RPMI8226 (cell line): ENCODE results near the gene SLC16A9.
"Not testable (repeated sequence)": the region's sequence is repeated elsewhere in the genome, so short reads cannot be mapped to it uniquely, and the experiment has no call there.

ENCODE experiments used
- DNase-seq: peaks from one replicate; pipeline ENCODE4 v3.0.0-alpha.2; 2015

SLC16A9 gene

DNA sequence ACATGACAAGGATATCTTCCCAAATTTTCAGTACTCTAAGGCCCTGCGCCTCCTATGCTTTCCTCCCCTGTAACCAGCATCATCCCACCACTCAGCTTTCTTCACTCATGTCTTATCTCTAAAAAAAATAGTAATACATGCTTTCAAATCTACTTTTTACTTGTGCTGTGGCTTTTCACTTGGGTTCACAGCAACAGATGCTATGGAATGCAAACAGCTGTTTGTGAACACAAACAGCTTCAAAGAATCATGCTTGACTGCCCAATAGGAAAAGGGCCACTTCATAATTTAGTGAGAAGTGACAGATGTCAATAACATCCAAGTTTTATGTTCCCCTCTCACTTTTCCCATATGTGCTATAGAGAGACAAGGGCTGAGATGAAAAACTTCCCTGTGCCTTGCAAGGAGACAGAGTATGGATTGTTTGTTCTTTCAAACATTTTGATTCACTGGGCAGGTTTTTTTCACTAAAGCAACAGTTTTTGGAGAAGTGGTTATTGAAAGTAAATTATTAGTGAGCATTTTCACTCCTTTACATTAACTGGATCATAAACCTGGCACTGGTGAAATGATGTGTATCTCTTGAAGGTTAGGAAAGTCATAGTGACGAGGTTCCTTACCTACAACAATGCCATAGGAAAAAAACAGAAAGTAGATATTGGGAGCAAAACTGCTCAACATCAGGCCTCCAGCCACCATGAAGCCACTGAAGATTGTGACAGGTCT lies 37.3 kb downstream of the SLC16A9 start:
- no peak for DNase-seq

DNA sequence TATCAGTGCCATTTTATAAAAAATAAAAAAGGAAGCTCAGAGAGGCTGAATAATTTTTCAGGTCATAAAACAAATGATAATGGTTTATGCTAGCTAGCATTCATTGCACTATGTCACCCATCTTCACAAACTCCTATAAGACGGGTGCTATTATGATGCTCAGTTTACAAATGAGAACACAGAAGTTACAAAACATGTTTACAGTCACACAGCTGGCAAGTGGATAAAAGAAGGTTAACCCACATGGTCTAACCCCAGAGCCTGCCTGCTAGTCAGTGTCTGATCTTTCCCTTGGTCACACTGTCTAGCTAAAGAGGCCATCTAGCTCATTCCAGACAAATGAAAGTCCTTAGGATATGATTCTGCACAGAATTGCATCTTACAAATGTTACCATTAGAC lies 39.4 kb downstream of the SLC16A9 start:
- DNase-seq = no peak

DNA sequence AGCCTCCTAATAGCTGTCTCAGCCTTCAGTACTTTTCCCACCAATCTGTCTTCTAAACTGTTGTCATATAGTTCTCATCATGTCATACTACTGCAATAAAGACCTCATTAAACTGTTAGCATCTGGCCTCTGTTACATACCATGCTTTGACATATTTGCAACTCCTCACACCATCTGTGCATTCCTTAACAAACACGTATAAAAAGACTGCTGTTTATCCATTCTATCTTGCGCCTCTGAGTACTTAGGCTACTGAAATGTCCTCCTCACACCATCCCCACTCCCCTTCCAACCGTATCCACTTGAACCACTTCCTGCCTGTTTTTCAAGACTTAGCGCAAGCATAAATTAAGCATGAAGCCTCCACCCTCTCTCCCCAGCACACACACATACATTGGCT lies 41.6 kb downstream of the SLC16A9 start:
- no peak for DNase-seq

DNA sequence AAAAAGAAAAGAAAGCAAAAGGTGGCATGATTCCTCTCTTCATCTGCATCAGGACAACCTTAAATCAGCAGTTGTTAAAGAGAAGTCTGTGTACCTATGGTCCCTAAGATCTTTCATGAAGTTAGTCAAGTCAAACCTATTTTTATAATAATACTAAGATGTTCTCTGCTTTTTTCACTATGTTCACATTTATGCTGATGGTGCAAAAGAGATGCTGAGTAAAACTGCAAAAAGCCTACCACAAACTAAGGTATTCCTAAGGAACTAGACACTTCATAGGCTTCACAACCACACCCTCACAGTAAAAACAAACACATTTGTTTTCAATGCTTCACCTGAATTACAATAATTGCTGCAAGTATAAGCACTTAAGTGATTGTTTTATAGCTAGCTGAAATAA lies 43.3 kb downstream of the SLC16A9 start:
- DNase-seq = no peak

DNA sequence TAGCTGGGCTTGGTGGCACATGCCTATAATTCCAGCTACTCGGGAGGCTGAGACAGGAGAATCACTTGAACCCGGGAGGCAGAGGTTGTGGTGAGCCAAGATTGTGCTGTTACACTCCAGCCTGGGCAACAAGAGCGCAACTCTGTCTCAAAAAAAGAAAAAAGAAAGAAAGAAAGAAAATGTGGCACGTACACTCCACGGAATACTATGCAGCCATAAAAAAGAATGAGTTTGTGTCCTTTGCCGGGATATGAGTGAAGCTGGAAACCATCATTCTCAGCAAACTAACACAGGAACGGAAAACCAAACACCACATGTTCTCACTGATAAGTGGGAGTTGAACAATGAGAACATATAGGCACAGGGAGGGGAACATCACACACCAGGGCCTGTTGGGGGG lies 46.4 kb downstream of the SLC16A9 start:
- not testable (repeated sequence) for DNase-seq

DNA sequence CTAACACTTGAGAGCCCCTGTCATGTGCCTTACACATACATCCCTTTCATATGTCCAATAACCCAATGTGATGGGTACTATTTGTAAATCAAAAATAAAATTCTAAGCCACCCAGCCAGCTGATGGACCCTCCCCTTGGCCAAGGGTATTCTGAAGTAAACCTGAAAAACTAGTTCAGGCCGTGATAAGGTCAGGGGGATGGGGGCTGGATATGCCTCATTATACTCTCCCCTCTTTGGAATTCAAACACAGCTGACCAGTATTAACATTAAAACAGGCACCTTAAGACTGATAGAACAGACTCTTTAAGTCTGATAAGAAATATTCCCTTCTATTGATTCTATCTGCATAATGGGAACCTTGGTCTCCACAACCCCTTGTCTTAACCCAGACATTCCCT lies 51.9 kb downstream of the SLC16A9 start:
- DNase-seq = no peak

DNA sequence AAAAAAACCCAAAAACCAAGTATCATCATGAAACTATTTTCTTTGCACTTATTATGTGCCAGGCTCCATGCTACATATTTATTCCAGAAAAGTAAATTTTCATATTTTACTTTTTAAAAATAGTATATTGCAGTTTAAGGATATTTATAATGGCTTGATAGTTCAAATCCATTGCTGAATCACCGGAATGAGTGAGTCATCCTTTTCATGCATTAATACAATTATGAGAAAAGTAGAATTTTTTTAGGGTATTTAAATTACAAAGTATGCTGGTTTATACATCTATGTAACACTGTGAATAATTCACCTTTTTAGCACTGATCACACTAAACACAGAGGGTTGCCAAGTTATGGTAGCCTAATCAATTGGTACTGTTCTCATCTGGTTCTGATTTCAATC lies 54.3 kb downstream of the SLC16A9 start:
- no peak for DNase-seq

DNA sequence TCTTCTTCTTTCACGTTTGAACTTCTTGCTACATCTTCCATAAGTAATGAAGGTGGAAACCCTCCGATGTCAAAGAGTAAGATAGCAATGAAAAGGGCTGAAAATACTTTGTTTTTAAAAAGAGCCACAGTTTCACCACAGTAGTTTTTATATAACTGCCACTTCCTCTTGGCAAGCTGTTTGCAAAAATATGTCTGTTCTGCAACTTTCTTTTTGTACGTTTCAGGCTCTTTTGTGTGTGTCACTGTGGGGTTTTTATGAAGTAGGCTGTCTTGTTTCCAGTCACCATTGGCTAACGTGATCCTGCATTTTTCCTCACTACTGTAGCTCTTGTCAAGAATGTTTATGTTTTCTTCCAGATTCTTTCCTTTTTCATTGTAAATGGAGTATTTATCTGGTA lies 55.6 kb downstream of the SLC16A9 start:
- DNase-seq = peak; percentile 46

DNA sequence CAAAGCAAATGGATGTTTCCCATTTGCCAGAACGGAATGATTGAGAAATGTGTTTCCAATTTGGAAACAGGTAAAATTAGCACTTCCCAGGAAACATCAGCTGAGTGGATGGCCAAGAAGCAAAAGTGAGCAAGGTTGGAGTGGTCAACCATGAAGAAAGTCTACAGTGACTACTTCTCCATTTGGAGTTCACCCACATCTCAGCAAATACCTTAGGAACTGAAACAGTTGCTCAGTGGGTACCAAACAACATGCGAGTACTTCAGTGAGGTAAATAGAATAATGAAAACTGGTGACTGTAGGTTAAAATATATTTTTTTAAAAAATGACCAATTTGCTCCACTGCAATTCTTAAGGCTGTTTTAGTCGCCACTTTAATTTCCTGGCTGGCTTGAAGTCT lies 57.7 kb downstream of the SLC16A9 start:
- no peak for DNase-seq

DNA sequence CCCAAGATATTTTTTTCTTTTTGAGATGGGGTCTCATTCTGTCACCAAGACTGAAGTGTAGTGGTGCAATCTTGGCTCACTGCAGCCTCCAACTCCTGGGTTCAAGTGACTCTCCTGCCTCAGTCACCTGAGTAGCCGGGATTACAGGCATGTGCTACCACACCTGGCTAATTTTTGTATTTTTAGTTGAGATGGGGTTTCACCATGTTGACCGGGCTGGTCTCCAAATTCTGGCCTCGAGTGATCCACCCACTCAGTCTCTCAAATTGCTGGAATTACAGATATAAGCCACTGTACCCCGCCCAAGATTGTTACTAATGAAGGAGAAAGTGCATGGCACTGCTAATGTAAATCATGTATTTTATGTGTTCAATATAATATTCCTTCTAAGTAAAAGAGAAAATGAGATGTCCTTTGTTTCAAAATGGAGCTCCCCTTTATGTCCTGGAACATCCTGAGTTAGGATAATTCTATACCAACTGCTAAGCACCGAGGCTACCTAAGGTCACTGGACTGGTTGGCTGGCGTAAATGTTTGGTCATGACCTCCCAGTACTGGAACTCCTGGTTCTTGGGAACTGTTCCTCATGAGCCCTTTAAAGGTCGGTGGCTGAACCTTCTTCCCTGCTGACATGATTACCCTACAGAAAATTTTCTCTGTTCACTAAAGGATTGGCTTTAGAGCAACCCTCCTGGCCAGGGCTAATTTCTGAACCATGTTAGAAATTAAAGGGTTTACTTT lies 59.9 kb downstream of the SLC16A9 start:
- no peak for DNase-seq

DNA sequence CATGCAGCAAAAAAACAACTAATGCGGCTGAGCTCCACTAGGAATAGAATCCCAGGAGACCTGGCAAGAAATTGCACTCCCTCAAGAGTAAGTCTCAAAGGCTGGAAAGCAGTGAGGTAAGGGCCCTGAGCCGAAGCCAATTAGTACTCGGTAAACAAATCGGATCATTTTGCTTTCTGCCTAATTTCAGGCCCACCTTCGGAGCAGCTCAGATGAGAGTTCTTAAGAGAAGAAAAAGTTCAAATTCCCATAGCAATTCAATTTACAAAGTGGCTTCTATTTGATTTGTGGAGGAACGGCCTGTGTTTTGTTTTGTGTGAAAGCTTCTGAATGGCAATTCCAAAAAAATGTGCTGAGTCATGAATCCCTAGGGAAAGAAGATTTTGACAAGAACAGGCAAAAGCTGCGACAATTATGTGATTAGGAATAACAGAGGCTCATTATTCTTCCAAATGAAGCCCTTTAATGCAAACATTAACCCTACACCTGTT lies 60.9 kb downstream of the SLC16A9 start:
- DNase-seq = no peak

DNA sequence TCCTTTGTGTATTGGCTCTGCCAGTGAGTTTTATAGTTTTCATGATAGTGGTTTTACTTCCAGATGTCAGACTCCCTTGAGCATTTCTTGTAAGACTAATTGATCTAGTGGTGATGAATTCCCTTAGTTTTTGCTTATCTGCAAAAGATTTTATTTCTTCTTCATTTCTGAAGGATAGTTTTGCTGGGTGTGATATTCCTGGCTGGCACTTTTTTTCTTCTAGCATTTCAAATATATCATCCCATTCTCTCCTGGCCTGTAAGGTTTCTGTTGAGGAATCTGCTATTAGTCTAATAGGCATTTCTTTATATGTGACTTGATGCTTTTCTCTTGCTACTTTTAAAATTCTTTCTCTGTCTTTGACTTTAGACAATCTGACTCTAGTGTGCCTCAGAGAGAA lies 64.8 kb downstream of the SLC16A9 start:
- DNase-seq = no peak

DNA sequence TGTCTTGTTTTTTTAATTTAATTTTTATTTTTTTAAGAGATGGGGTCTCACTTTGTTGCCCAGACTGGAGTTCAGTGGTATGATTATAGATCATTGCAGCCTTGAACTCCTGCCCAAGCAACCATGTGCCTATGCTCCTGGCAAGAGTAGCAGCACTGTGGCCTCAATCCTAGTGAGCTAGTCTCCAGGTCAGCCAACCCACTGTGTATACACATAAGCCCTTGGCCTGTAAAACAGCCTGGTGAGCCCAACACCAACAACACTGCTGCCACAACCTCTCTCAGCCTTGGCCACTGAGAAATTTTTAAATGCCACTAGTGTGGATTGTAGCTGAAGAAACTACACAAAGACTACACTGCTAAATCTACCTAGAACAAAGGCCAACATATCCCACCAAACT lies 68.0 kb downstream of the SLC16A9 start:
- not testable (repeated sequence) for DNase-seq

DNA sequence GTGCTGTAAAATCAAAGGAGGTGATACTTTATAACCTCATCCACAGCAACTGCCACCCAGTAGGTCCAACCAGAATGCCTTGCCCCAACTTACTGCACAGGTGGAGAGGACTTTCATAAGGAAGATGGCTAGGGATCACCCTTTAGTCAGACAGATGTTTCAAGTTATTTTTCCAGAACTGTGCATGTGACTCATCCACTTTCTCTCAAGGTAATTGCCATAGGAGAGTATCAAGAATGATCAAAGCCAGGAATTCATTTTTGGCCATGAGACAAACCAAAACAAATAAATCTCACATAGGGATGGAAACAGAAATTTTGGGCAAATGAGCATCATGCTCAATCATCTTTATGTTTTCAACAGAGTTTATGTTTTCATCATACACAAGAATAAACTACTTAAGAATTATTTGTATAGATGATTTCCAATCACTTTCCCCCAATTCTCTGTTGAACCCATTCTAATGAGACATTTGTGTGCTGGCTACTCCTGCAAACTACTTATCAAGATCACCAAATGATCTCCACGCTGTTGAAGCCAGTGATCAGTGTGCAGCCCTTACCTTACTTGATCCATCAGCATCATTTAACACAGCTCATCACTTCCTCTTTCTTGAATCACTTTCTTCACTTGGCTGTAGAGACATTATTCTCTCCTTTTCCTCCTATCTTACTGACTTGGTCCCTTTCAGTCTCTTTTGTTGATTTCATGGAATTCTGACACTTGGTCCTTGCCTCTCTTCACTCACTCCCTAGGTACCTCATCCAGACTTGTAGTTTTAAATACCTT lies 74.0 kb downstream of the SLC16A9 start:
- no peak for DNase-seq

DNA sequence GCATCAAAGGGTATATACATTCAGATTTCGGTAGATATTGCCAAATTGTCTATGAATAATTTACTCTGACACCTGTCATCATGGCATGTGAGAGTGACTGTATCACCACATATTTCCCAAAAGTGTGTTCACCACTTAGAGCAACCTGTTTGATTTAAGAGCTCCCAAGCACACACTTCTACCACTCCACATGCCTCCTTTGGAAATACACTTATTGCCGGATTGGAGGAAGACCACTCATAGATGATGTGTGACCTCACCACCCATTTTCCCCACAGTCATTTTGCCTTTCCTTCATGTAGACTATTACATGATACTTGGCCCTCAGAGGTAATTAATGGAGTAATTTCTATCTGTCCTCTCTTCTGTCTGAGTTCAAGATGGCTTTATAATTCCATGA lies 75.5 kb downstream of the SLC16A9 start:
- DNase-seq = no peak

DNA sequence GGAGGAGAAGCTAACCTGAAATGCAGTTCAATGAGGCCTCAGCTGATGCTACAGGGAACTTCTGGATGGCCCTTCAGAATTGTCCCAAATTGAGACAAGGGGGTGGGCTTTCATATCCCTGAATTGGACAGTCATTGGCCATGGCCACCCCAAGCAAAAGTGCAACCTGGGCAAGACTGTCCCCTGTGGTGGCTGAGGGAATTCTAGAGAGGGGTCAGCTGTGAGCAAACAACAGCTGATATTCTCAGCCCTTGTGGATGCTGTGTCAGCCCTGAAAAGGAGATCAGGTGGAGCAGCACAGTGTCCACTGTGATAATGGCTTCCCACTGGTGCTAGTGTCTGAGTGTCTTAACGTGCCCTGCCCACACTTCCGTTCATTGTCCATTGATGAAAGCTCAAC lies 76.6 kb downstream of the SLC16A9 start:
- DNase-seq = no peak

DNA sequence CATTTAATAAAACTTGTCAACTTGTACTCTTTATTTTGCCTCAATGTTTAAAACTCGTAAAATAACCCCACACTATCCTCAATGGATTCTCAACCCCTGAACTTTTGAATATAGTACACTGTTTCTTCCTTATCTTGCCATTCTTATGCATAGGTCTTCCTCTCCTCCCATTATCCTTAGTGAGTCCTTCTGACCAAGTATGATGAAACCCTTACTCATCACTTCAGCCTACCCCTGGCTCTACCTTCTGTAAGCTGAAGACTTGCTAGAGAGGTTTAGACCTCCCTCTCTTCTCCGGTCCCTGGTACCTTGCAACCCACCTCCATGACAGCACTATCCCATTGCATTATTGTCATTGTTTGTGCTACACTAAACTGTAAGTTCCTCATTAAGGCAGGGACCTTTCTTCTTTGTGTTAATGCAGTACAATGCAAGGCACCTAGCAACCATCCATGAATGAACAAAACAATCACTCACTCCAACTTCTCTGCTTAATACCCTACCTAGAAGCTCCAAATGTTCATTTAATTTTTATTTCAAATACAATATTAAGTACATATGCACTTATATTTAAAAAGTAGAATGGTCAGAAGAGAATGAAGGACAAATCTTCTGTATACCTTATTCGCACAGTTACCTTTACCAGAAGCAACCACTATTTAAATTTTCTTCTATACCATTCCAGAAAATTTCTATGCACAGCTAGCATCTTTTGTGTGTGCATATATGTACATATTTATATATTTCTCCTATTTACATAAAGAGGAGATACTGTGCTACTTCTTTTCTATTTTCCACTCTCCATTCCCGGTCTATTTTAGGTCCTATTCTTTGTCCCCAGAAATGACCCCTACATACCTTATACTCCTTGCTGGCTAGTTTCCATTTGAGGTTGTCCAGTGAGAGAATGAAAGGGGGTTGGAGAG lies 77.5 kb downstream of the SLC16A9 start:
- no peak for DNase-seq

DNA sequence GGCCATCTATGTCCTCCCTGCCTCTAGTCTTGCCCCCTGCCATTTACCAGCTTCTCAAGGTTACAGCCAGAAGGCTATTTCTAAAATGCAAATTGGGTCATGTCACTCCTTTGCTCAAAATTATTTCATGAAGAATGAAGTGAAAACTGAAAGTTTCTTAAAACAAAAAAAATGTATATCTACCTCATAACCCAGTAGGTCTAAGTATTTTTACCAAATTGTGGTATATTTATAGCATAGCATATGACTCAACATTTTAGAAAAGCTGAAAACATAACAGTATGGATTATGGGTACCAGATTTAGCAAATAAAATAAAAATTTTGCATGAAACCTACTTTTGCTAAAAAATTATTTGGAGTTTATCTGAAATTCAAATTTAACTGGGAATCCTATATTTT lies 78.4 kb downstream of the SLC16A9 start:
- no peak for DNase-seq

DNA sequence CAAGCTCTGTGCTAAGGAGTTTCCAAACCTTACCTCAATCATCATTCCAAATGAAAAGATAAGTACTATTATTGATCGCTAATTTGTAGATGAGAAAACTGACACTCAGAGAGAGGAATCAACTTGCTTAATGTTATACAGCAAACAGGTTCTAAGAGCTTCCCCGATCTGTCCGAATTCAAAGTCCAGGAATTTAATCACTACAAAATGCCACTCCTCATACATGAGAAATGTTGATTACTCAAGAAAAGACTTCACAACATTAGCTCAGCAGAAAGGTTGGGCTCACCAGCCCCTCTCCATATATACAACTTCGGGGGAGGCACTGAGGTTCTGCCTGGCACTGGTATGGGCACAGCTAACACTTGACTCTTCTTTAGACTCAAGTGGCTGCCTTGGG lies 80.7 kb downstream of the SLC16A9 start:
- no peak for DNase-seq

DNA sequence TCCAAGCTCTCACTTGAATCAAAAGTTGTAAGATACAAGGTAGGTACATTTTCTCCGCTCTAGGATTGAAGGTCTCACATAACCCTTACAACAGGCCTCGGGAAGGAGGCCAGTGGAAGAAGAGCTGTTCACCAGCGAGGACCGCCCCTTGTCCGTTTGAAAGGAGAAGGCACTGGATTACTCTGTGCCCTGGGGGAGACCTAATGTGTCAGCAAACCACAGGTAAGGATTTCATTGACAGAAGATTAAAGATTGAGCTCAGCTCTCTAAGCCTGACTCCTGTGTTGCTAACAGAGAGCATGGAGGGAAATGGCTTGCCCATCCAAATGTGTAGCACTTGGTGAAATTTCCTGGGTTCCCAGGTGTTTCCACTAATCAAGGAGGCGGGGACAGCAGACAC lies 81.2 kb downstream of the SLC16A9 start:
- no peak for DNase-seq

DNA sequence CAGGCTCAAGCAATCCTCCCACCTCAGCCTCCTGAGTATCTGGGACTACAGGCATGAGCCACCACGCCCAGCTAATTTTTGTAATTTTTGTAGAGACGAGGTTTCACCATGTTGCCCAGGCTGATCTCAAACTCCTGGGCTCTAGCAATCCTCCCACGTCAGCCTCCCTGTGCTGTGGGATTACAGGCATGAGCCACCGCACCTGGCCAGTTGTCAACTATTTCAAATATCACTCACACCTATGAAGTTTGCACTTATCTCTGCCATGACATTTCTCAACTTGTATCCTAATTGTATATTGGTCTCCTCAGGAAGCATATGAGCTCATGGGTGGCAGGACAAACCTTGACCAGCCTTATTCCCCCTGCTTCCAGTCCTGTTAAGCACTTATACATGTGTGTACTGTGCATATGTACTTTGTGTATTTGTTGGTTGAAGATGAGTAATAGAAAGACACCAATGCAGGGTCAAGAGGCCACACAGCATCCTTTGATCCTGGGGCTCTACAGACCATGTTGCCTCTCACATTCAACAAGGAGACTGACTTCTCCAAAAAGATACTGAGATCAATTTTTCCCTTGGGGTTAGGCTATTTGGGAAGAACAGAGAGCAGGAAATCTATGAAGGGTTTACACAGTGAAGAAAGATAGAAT lies 82.2 kb downstream of the SLC16A9 start:
- no peak for DNase-seq

DNA sequence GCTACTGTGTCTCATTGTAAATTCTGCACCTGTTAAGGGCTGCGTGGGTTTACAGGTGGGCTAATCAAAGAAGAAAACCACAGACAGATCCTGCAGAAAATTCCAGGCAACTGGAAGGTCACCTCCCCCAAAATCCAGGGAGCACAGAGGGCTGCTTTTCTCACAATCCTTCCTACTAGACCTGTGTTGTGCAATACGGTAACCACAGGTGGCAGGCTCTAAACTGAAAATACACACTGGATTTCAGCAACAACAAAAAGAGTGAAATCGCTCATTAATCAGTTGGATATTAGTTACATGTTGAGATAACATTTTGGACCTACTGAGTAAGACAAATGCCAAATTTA lies 83.2 kb downstream of the SLC16A9 start:
- no peak for DNase-seq
